K562 (cell line): ENCODE results near the gene TMED7. TPM values are rescaled to one million over a fixed set of nuclear protein-coding genes. Genes with fewer than 3 reads are reported as not detected.
A peak's percentile ranks its signal among the peaks of the same experiment; 100 is the strongest.

Experiments
- ATAC-seq: fragments of 200-7000 bp; cut with Tn5 transposase; 3 replicates; pipeline ENCODE4 v1.9.1; 2020; ENCODE audit warnings: moderate library complexity
- BruUV-seq: library from RNA; stranded (reverse); fragments of 400-500 nt; replicated peaks from 2 replicates; lab custom pipeline; 2021; lab: Mats Ljungman, UMichigan
- CTCF ChIA-PET: fragments of 300-600 bp; formaldehyde crosslinking; extraction: SDS; loops from one replicate; lab custom pipeline; 2021; ENCODE audit warnings: low intra/inter-chr PET ratio; lab: Yijun Ruan, JAX
- POLR2A ChIA-PET: fragments of 300-600, 350-650 bp; sonication (Branson Sonifier 250); formaldehyde crosslinking; extraction: SDS; loops from one replicate; lab custom pipeline; 2021; ENCODE audit warnings: antibody characterized with exemption, inconsistent platforms; lab: Yijun Ruan, JAX
- DNase-seq, 4 experiments: peaks; one replicate each; pipeline versions ENCODE4 v3.0.0 to v3.0.0-alpha.2; 2011 to 2018; ENCODE audit warnings: low spot score in 3 of 4, mixed read lengths in 3 of 4; ENCODE audit errors: extremely low read depth in 1 of 4
- FAIRE-seq: peaks from 2 replicates; lab custom pipeline; 2011; peaks lifted over from hg19 to GRCh38; lab: Jason Lieb, UNC
- H2AFZ ChIP-seq: 2 replicates; pipeline ENCODE4 v1.6.0; 2011; ENCODE audit warnings: low read depth, low read length, control low read depth, inconsistent platforms
- H3K27ac ChIP-seq: fragments of 200-600 bp; 3 replicates; pipeline ENCODE4 v1.8.0; 2011; ENCODE audit warnings: low read depth, mild to moderate bottlenecking, control low read depth, inconsistent platforms, low read length, moderate library complexity, mixed read lengths; ENCODE audit errors: extremely low read depth
- H3K27me3 ChIP-seq, 2 experiments: fragments of 300-600 bp in 1 of 2; 2 replicates in 1 of 2; 3 replicates in 1 of 2; pipeline versions ENCODE4 v1.6.0 to v1.8.0; 2011; ENCODE audit warnings: inconsistent platforms in 2 of 2, low read length in 2 of 2, mild to moderate bottlenecking in 1 of 2, mixed read lengths in 1 of 2, moderate library complexity in 1 of 2; ENCODE audit not compliant: control insufficient read depth in 2 of 2, insufficient read depth in 2 of 2
- H3K36me3 ChIP-seq: fragments of 300-600 bp; 3 replicates; pipeline ENCODE4 v1.8.0; 2011; ENCODE audit warnings: mild to moderate bottlenecking, low read length, inconsistent platforms; ENCODE audit not compliant: control insufficient read depth, insufficient read depth
- H3K4me1 ChIP-seq, 2 experiments: fragments of 200-600 bp in 1 of 2; replicated peaks in 1 of 2; 2 replicates in 1 of 2; 3 replicates in 1 of 2; pipeline versions ENCODE4 v1.5.1 to v1.8.0; 2011; ENCODE audit warnings: inconsistent platforms in 2 of 2, low read length in 2 of 2, mild to moderate bottlenecking in 1 of 2, mixed read lengths in 1 of 2, moderate library complexity in 1 of 2; ENCODE audit not compliant: control insufficient read depth in 2 of 2, insufficient read depth in 2 of 2
- H3K4me2 ChIP-seq: 2 replicates; pipeline ENCODE4 v1.6.1; 2011; ENCODE audit warnings: low read length, control low read depth, inconsistent platforms, mixed read lengths; ENCODE audit not compliant: insufficient read depth
- H3K4me3 ChIP-seq: fragments of 200-600 bp; sonication (generic), shearing (Covaris generic); 2 replicates; pipeline ENCODE4 v1.5.1; 2016; ENCODE audit warnings: control low read depth, inconsistent platforms
- H3K79me2 ChIP-seq: fragments of 200-600 bp; 3 replicates; pipeline ENCODE4 v1.8.0; 2011; ENCODE audit warnings: low read length, inconsistent platforms; ENCODE audit not compliant: control insufficient read depth, insufficient read depth
- H3K9ac ChIP-seq, 2 experiments: 2 replicates each; pipeline versions ENCODE4 v1.6.0 to v1.6.1; 2011; ENCODE audit warnings: low read depth in 2 of 2, low read length in 2 of 2, control low read depth in 1 of 2, inconsistent platforms in 1 of 2, mild to moderate bottlenecking in 1 of 2, mixed read lengths in 1 of 2; ENCODE audit not compliant: insufficient read depth in 1 of 2
- H3K9me1 ChIP-seq: one replicate; pipeline ENCODE4 v1.6.0; 2011; ENCODE audit warnings: inconsistent platforms, mild to moderate bottlenecking, low read length, moderate library complexity; ENCODE audit not compliant: control insufficient read depth, insufficient read depth
- H3K9me3 ChIP-seq: replicated peaks from 2 replicates; pipeline ENCODE4 v1.5.1; 2011; ENCODE audit warnings: low read depth, low read length, inconsistent platforms; ENCODE audit not compliant: control insufficient read depth, insufficient read depth
- H4K20me1 ChIP-seq: replicated peaks from 2 replicates; pipeline ENCODE4 v1.6.1; 2011; ENCODE audit warnings: low read length, inconsistent platforms, mixed read lengths; ENCODE audit not compliant: control insufficient read depth, insufficient read depth
- ARID1B ChIP-seq: fragments of 450-650 bp; IDR thresholded peaks from 2 replicates; pipeline ENCODE4 v1.6.1; 2016; ENCODE audit warnings: antibody characterized with exemption, mild to moderate bottlenecking, inconsistent platforms
- CBFA2T3 ChIP-seq: fragments of 450-650 bp; IDR thresholded peaks from 2 replicates; pipeline ENCODE4 v1.6.1; 2017
- DIDO1 ChIP-seq: fragments of 450-650 bp; IDR thresholded peaks from 2 replicates; pipeline ENCODE4 v1.6.1; 2016; ENCODE audit warnings: low read depth, missing biosample characterization, missing genetic modification characterization
- EGR1 ChIP-seq: fragments of 450-650 bp; conservative IDR thresholded peaks from 2 replicates; pipeline ENCODE4 v1.6.1; 2017; ENCODE audit warnings: mild to moderate bottlenecking
- FOXA1 ChIP-seq: fragments of 450-650 bp; IDR thresholded peaks from 2 replicates; pipeline ENCODE4 v1.6.1; 2016; ENCODE audit warnings: mild to moderate bottlenecking, borderline replicate concordance
- FOXA3 ChIP-seq, 2 experiments: fragments of 450-650 bp in 1 of 2; sonication (generic) in 1 of 2; formaldehyde crosslinking; IDR thresholded peaks in 1 of 2; conservative IDR thresholded peaks in 1 of 2; 2 replicates each; pipeline versions ENCODE4 v1.4.0 to v1.8.0; 2020 to 2022; ENCODE audit warnings: mild to moderate bottlenecking in 2 of 2, missing genetic modification reagents in 1 of 2
- KDM4B ChIP-seq, 2 experiments: fragments of 450-650 bp in 1 of 2; sonication (generic) in 1 of 2; IDR thresholded peaks; 2 replicates each; pipeline ENCODE4 v1.6.1; 2016 to 2017; ENCODE audit warnings: borderline replicate concordance in 2 of 2, antibody characterized with exemption in 1 of 2, low read depth in 1 of 2, mild to moderate bottlenecking in 1 of 2
- KLF16 ChIP-seq: IDR thresholded peaks from 2 replicates; pipeline ENCODE4 v1.6.1; 2016; ENCODE audit warnings: antibody characterized with exemption
- MEIS2 ChIP-seq: fragments of 450-650 bp; IDR thresholded peaks from 2 replicates; pipeline ENCODE4 v1.6.1; 2014; ENCODE audit warnings: mild to moderate bottlenecking; ENCODE audit not compliant: partially characterized antibody
- NCOR1 ChIP-seq: fragments of 450-650 bp; IDR thresholded peaks from 2 replicates; pipeline ENCODE4 v1.6.1; 2016; ENCODE audit warnings: mild to moderate bottlenecking, moderate library complexity
- NONO ChIP-seq, 2 experiments: fragments of 200-400 bp in 1 of 2; fragments of 450-650 bp in 1 of 2; formaldehyde crosslinking in 1 of 2; IDR thresholded peaks; 2 replicates each; pipeline ENCODE4 v1.6.1; 2017; ENCODE audit warnings: low read depth in 2 of 2, mild to moderate bottlenecking in 2 of 2, moderate library complexity in 2 of 2, low read length in 1 of 2
- SMARCE1 ChIP-seq: fragments of 450-650 bp; IDR thresholded peaks from 2 replicates; pipeline ENCODE4 v1.7.1; 2016; ENCODE audit warnings: mild to moderate bottlenecking
- SOX6 ChIP-seq: fragments of 450-650 bp; IDR thresholded peaks from 2 replicates; pipeline ENCODE4 v1.6.1; 2014; ENCODE audit warnings: mild to moderate bottlenecking
- SREBF2 ChIP-seq: sonication (generic); formaldehyde crosslinking; IDR thresholded peaks from 2 replicates; pipeline ENCODE4 v1.4.0; 2020; ENCODE audit warnings: mild to moderate bottlenecking, missing genetic modification reagents
- TBL1XR1 ChIP-seq, 2 experiments: IDR thresholded peaks; 2 replicates each; pipeline ENCODE4 v1.6.1; 2012; ENCODE audit warnings: improper control_type of control experiment in 2 of 2, low read length in 2 of 2, mild to moderate bottlenecking in 1 of 2
- TFAM ChIP-seq: fragments of 250-450 bp; sonication (Bioruptor Pico); conservative IDR thresholded peaks from 2 replicates; pipeline ENCODE4 v1.5.0; 2021; ENCODE audit warnings: mild to moderate bottlenecking, moderate library complexity
- ZFPM2 ChIP-seq: fragments of 250-450 bp; sonication (Bioruptor Pico); IDR thresholded peaks from 2 replicates; pipeline ENCODE4 v1.5.1; 2022; ENCODE audit warnings: mild to moderate bottlenecking
- ZNF146 ChIP-seq: IDR thresholded peaks from one replicate; pipeline ENCODE4 v1.6.1; 2018; ENCODE audit warnings: missing compliant biosample characterization; ENCODE audit not compliant: unreplicated experiment
- ZNF324 ChIP-seq: fragments of 250-450 bp; sonication (Bioruptor Pico); IDR thresholded peaks from 2 replicates; pipeline ENCODE4 v1.4.0; 2020; ENCODE audit warnings: mild to moderate bottlenecking
- WGBS: fragments of 100-300 bp; shearing (Covaris generic); methylation state at CpG from one replicate; pipeline ENCODE4 v1.1.6; 2016; ENCODE audit warnings: low coverage, mixed read lengths; ENCODE audit not compliant: insufficient coverage; ENCODE audit errors: missing lambda C conversion rate; 5-methylcytosine and 5-hydroxymethylcytosine counted together
- in situ Hi-C: fragments of 300-500 bp; cut with MboI; formaldehyde crosslinking; loops from 4 replicates; pipeline ENCODE4 v1.15.0; 2018; ENCODE audit warnings: inconsistent platforms, mixed read lengths
- intact Hi-C: fragments of 100-400 bp; cut with micrococcal nuclease; formaldehyde crosslinking; loops from 2 replicates; pipeline ENCODE4 v1.14.2; 2022
- polyA plus RNA-seq, 8 experiments: library from polyadenylated mRNA; depleted of rRNA in 4 of 8; stranded (reverse) in 5 of 8; unstranded in 3 of 8; fragments of >200 nt; fragmentation: Nextera tagmentation in 2 of 8; fragmentation: Illumina TruSeq in 1 of 8; extraction: Ambion mirVana in 2 of 8; extraction: Trizol in 1 of 8; gene quantifications; 2 replicates each; pipeline versions ENCODE4 v1.2.1 to v1.2.3, GENCODE V29; 2011 to 2014; ENCODE audit warnings: inconsistent platforms in 1 of 8, missing spikeins in 1 of 8
- total RNA-seq, 7 experiments: library from RNA; depleted of rRNA in 6 of 7; stranded (reverse); fragments of >200 nt in 6 of 7; fragmentation: Illumina TruSeq in 2 of 7; extraction: Trizol in 2 of 7; gene quantifications; 2 replicates each; pipeline versions ENCODE4 v1.2.1 to v1.2.3, GENCODE V29; 2011 to 2021; ENCODE audit warnings: low replicate concordance in 1 of 7
- TF ChIP-seq, protein P1 (sequence below): sonication (generic); formaldehyde crosslinking; IDR thresholded peaks from 2 replicates; pipeline ENCODE4 v1.9.0; 2022; ENCODE audit warnings: mild to moderate bottlenecking, missing genetic modification reagents

Gene TMED7
- total and polyA plus RNA-seq, 9 of the 15 experiments (the other 6 are each of a cell fraction or from before 2014, with no cell fraction given), result 15.9 to 93.4 (median 41.7) TPM

DNA sequence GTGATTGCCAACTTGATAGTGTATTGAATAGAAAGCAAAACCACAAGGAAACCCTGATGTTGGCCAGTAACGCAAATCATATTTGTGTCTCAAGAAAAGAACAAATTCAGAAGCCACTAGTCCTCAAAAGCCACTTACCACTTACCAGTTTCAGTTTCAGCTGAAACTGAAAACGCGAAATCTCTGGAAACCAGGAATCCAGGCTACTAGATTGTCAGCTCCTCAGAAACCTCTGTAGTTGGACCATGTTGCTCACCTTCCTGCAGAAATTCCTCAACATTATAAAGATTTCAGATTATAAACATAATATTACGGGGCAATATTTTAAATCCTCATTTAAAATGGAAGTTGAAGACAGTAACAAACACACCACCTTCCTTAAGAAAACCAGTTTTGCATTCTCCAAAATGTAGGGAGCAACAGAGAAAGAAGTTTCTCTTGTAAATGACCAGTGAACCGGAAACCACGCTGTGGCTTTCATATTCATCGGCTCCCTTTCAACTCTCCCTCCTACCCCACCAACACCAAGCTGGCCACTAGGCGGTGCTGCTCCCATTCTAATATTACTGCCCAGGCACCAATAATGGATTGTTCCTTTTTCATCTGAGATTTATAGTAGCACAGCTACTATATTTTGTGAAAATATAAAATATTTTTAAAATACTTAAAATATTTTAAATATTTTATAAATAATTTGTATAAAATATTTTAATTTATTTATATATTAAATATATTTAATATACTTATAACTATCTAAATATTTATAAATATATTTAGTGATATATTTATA, 8.7 kb upstream of the TMED7 start (continued):
- TF ChIP-seq KLF16 (peak; percentile 43; the same call in 1 of the 2 replicates), TBL1XR1 (IDR thresholded peaks at IDR 0.05; ENCODE audit: low read length in 2 of 2) (no peak), TFAM (CRISPR knock-in tag) (no peak), NONO (IDR thresholded peaks at IDR 0.05; ENCODE audit: low read depth in 2 of 2, low read length in 1 of 2) (no peak), ZNF146 (no peak)

DNA sequence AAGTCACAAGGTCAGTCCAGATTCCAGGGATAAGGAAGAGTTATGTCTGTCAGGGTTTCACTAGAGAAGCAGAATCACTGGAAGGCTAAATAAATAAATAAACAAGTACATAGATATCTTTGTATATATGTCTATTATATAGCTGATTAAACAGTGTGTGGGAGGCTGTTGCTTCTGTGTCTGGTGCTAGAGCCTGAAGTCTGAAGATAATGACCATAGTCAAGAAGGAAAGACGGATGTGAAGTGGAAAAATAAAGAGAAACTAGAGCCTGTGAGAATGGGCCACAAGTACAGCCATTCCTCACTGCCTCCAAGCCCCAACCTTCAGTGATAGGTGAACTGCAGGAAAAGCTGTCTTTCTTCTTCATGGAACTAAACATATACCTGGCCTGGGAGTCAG, 4.1 kb upstream of the TMED7 start:
- intact Hi-C loops (loop anchor here (5.0 kb wide), 2 partner anchors 88 to 652 kb away; partner anchors contain the start of gene FEM1C), in situ Hi-C loops (loop anchor here (5.0 kb wide), 2 partner anchors 207 to 442 kb away; no protein-coding TSS in a partner anchor)
- Histone ChIP-seq H3K27ac (no peak overlapping the region; the same call in 2 of the 3 replicates), H3K9ac (no peak overlapping the region), H3K27me3 (no peaks in the 10 kb centered on the region), H3K4me1 (peaks cover 4% of the 10 kb centered on the region in 2 experiments; a peak in 2 of 5 replicates), H3K9me3 (no peaks in the 10 kb centered on the region), H3K4me2 (no peak overlapping the region), H4K20me1 (no peaks in the 10 kb centered on the region), H3K36me3 (peaks cover under 1% of the 10 kb centered on the region; the same call in 1 of the 3 replicates), H3K79me2 (peaks cover 14% of the 10 kb centered on the region), H2AFZ (peak overlapping the region; percentile 37), H3K9me1 (no peaks in the 10 kb centered on the region), H3K4me3 (no peak overlapping the region)
- ATAC-seq (no peak), FAIRE-seq (no peak), DNase-seq (no peak)
- ChIA-PET POLR2A (no interaction called here), CTCF (no interaction called here)
- WGBS, result 0% methylated on average over 1 of the region's 1 CpG
- no TSS peak for BruUV-seq
- TF ChIP-seq SMARCE1 (0 out of 2 replicates have a peak, but pooled peaks have one; percentile 11), DIDO1 (tag) (no peak), NCOR1 (peak; percentile 51), FOXA3 (CRISPR knock-in tag; conservative IDR thresholded peaks at IDR 0.05 in 1 of 2, IDR thresholded peaks at IDR 0.05 in 1 of 2) (0 out of 4 replicates have a peak, but pooled peaks of 1 of the 2 experiments have one; percentile 21), CBFA2T3 (peak; percentile 55), ARID1B (peak; percentile 45), ZFPM2 (no peak), FOXA1 (no peak), ZNF324 (CRISPR knock-in tag) (0 out of 2 replicates have a peak, but pooled peaks have one; percentile 35), MEIS2 (peak; percentile 44), KDM4B (IDR thresholded peaks at IDR 0.05; ENCODE audit: borderline replicate concordance in 2 of 2, low read depth in 1 of 2) (no peak), EGR1 (0 out of 2 replicates have a peak, but pooled peaks have one; percentile 9), SOX6 (peak; percentile 18; the same call in 1 of the 2 replicates), SREBF2 (CRISPR knock-in tag) (no peak)
- TF ChIP-seq, protein P1, sequence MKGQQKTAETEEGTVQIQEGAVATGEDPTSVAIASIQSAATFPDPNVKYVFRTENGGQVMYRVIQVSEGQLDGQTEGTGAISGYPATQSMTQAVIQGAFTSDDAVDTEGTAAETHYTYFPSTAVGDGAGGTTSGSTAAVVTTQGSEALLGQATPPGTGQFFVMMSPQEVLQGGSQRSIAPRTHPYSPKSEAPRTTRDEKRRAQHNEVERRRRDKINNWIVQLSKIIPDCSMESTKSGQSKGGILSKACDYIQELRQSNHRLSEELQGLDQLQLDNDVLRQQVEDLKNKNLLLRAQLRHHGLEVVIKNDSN, result no peak
